Measurements from ENCODE around the gene CPNE2. TPM values are rescaled to one million over a fixed set of nuclear protein-coding genes. Genes with fewer than 3 reads are reported as not detected.

The CPNE2 gene
- total and polyA plus RNA-seq, 4 donors = 6.8 to 14.6 (median 11.0) TPM

GRCh38 chr16:57077714-57078113 is 14.7 kb upstream of the CPNE2 start (continued):
- no peak for TF ChIP-seq CTCF (IDR thresholded peaks at IDR 0.05; ENCODE audit: low read depth, low read length, missing input control)
- no peak for TF ChIP-seq SP1 (IDR thresholded peaks at IDR 0.05)

DNA sequence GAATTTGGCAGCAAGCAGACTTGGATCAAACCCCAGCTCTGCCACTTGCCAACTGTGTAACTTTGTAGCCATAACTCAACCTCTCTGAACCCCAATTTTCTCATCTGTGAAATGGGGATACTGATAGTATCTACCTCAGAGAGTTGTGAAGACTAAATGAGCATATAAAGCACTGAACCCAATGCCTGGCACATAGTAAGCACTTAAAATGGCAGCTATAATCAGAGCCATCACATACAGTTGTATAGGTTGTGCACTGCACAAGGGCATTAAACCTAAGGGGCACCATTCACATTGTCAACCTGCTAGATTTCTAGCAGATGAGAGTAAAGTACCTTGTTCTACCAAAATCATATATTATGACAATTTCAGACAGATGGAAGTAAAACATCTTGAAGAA is 10.6 kb upstream of the CPNE2 start:
- no peak for DNase-seq (ENCODE audit: low spot score)
- no peak for TF ChIP-seq TAF1 (conservative IDR thresholded peaks at IDR 0.05)
- H3K4me3 ChIP-seq (ENCODE audit: low read depth in 1 of 3, low read length in 3 of 3) = no peak overlapping the region
- no peak overlapping the region for H3K27ac ChIP-seq (ENCODE audit: low read depth in 1 of 2, low read length in 2 of 2)
- peaks cover 0 to 11% (median 4%) of the 10 kb centered on the region in 4 donors for H3K4me1 ChIP-seq (ENCODE audit: control insufficient read depth in 4 of 4, insufficient read depth in 4 of 4, low read length in 3 of 4)
- no peaks in the 10 kb centered on the region for H3K27me3 ChIP-seq (ENCODE audit: control insufficient read depth in 4 of 4, insufficient read depth in 4 of 4, low read length in 3 of 4)
- no peaks in the 10 kb centered on the region for H3K9me3 ChIP-seq (ENCODE audit: control insufficient read depth in 4 of 4, low read length in 3 of 4)
- peaks cover 0 to 4% (median 0%) of the 10 kb centered on the region in 4 donors for H3K36me3 ChIP-seq (ENCODE audit: control insufficient read depth in 4 of 4, insufficient read depth in 3 of 4, low read depth in 1 of 4, low read length in 3 of 4)
- H3K9ac ChIP-seq (ENCODE audit: low read depth in 1 of 2, low read length in 2 of 2) = no peak overlapping the region

DNA sequence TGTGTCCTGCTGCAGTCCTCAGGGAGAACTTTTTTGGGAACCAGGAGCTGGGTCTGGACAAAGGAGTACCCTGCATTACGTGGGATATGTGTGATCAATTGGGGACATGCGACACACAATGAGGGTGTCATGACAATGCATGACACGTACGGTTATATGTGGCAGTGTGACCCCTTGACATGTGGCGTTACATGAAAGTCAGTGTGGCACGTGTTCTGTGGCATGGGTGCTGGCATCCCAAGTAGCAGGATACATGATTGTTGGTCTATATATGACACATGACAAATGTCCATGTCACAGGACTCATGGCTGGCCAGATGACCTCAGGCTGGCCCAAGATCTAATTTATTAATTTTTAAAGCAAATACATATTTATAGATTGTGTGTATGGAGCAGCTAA is 9.7 kb upstream of the CPNE2 start:
- no peak overlapping the region for H3K27ac ChIP-seq (ENCODE audit: low read depth in 1 of 2, low read length in 2 of 2)
- H3K4me1 ChIP-seq (ENCODE audit: control insufficient read depth in 4 of 4, insufficient read depth in 4 of 4, low read length in 3 of 4) = peaks cover 0 to 11% (median 4%) of the 10 kb centered on the region in 4 donors
- H3K36me3 ChIP-seq (ENCODE audit: control insufficient read depth in 4 of 4, insufficient read depth in 3 of 4, low read depth in 1 of 4, low read length in 3 of 4) = peaks cover 0 to 2% (median 0%) of the 10 kb centered on the region in 4 donors
- H3K4me3 ChIP-seq (ENCODE audit: low read depth in 1 of 3, low read length in 3 of 3) = no peak overlapping the region
- no peaks in the 10 kb centered on the region for H3K27me3 ChIP-seq (ENCODE audit: control insufficient read depth in 4 of 4, insufficient read depth in 4 of 4, low read length in 3 of 4)
- TF ChIP-seq GABPA (IDR thresholded peaks at IDR 0.05 in 1 of 2, conservative IDR thresholded peaks at IDR 0.05 in 1 of 2) (no peak), SP1 (IDR thresholded peaks at IDR 0.05) (no peak), REST (IDR thresholded peaks at IDR 0.05) (no peak), NR2F2 (IDR thresholded peaks at IDR 0.05) (no peak), EGR1 (IDR thresholded peaks at IDR 0.05; ENCODE audit: low read depth in 2 of 2) (no peak), FOXA2 (IDR thresholded peaks at IDR 0.05) (no peak), FOXA1 (IDR thresholded peaks at IDR 0.05) (no peak), HNF4A (conservative IDR thresholded peaks at IDR 0.05) (no peak), HNF4G (IDR thresholded peaks at IDR 0.05) (no peak), ATF3 (IDR thresholded peaks at IDR 0.05) (no peak), YY1 (IDR thresholded peaks at IDR 0.05) (no peak)
- WGBS = 94% methylated on average over 6 of the region's 6 CpGs
- H3K9me3 ChIP-seq (ENCODE audit: control insufficient read depth in 4 of 4, low read length in 3 of 4) = no peaks in the 10 kb centered on the region
- H3K9ac ChIP-seq (ENCODE audit: low read depth in 1 of 2, low read length in 2 of 2) = no peak overlapping the region
- DNase-seq (ENCODE audit: low spot score) = no peak
